Immature natural killer cell (primary cell): ENCODE data around the gene PAM16. TPM values are rescaled to one million over a fixed set of nuclear protein-coding genes. Genes with fewer than 3 reads are reported as not detected.

Experiments used
- DNase-seq, 3 donors: peaks; one replicate each; pipeline ENCODE4 v3.0.0; 2022; ENCODE audit warnings: mixed read lengths in 1 of 3
- H3K27ac Mint-ChIP-seq, 6 donors: one replicate each; pipeline ENCODE4 v1.8.0; 2020; ENCODE audit warnings: mixed read lengths in 6 of 6, mild to moderate bottlenecking in 5 of 6, inconsistent platforms in 4 of 6, moderate library complexity in 3 of 6
- H3K27me3 Mint-ChIP-seq, 3 donors: one replicate each; pipeline ENCODE4 v1.8.0; 2020 to 2021; ENCODE audit warnings: low read depth in 3 of 3, mild to moderate bottlenecking in 3 of 3, mixed read lengths in 3 of 3, moderate library complexity in 3 of 3, inconsistent platforms in 1 of 3
- H3K36me3 Mint-ChIP-seq, 3 donors: one replicate each; pipeline ENCODE4 v1.8.0; 2020; ENCODE audit warnings: mixed read lengths in 3 of 3, inconsistent platforms in 2 of 3, mild to moderate bottlenecking in 2 of 3
- H3K4me1 Mint-ChIP-seq, 2 donors: one replicate each; pipeline ENCODE4 v1.8.0; 2020; ENCODE audit warnings: inconsistent platforms in 2 of 2, mild to moderate bottlenecking in 2 of 2, mixed read lengths in 2 of 2, moderate library complexity in 1 of 2
- H3K4me3 Mint-ChIP-seq, 5 donors: one replicate each; pipeline ENCODE4 v1.8.0; 2020; ENCODE audit warnings: mild to moderate bottlenecking in 5 of 5, mixed read lengths in 5 of 5, inconsistent platforms in 3 of 5, moderate library complexity in 3 of 5
- H3K9me3 Mint-ChIP-seq, 6 donors: one replicate each; pipeline ENCODE4 v1.8.0; 2020; ENCODE audit warnings: mild to moderate bottlenecking in 6 of 6, mixed read lengths in 6 of 6, inconsistent platforms in 4 of 6, moderate library complexity in 3 of 6
- polyA plus RNA-seq, 3 donors: library from polyadenylated mRNA; unstranded; fragments of 300-500 nt; fragmentation: Illumina TruSeq; gene quantifications; one replicate each; pipeline ENCODE4 v1.2.3, GENCODE V29; 2021

PAM16 gene
- polyA plus RNA-seq, 3 donors from 2014 or later: 32.9 to 61.6 (median 36.3) TPM

DNA sequence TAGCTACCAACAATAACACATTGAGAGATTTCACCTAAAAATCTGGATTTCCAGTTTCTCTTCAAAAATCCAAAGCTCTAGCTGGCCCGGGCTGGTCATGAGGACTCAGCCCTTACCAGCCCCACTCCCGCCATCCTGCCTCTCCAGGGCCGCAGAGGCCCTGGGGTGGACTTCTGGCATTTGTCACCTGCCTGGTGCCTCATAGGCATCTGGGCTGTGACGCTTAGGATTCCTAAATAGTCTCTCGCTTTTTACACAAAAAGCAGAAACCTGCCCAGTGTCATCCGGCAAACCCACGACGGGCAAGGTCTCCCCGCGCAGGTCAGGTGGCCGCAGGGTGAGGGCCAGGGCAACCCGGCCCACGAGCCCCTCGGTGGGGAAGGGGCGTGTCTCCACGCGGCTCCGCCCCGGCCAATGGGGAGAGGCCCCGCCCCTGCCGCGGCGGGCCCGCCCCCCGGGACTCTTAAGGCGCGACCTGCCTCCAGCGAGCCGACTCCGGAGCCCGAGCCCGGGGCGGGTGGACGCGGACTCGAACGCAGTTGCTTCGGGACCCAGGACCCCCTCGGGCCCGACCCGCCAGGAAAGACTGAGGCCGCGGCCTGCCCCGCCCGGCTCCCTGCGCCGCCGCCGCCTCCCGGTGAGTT lies 20.4 kb upstream of the PAM16 start, which contains the start of gene VASN:
TSS of gene VASN (plus strand) at position 492 of the 644 bp plus-strand sequence. CDS start 9,030 bp downstream, outside the sequence.
- Mint-ChIP-seq H3K27me3 (peaks cover 0 to 3% (median 0%) of the 10 kb centered on the region in 3 donors), H3K4me1 (peaks cover 9 to 22% of the 10 kb centered on the region in 2 donors), H3K36me3 (no peaks in the 10 kb centered on the region), H3K9me3 (no peaks in the 10 kb centered on the region), H3K4me3 (peak within 1 kb of the TSS; percentile 73 to 89 (median 84)), H3K27ac (peak within 1 kb of the TSS in 4 of 6 donors; percentile 45 to 77 (median 60))
- DNase-seq: peak; percentile 71 to 75 (median 73)

DNA sequence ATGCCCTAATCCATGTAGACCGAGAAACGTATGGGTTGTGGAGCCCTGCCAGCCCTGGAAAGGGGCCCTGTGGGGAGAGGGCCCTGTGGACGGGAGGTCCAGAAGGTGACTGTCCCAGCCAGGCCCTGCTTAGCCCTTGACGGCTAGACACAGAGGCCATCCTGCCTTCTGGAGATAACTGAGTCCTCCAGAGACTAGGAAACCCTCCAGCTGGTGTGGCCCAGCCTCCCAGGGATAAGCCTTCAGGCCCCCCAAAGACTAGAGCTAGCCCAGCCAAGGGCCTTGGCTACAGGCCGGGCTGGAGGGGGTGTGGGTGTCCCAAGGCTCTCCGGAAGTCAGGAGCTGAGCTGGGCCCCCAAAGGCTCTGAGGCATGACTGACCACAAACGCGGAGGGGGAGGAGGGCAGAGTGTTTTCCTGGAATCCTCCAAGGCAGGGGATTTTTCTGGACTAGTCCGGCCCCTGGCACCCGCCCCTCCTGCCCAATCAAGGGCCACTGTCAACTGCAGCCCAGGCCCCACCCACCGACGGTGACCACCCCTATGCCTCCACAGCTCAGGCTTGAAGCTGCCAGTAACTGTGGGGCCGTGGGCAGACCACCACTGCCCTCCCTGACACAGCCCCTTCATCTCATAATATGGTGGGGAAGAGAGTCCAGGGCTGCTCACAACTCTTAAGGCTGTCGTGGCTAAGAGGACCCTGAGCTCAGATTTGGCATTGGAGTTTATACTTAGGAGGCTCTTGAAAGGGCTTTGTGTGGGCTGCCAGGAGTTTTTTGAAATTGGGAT lies 19.6 kb upstream of the PAM16 start:
- H3K27ac Mint-ChIP-seq: peak overlapping the region in 1 of 6 donors; percentile 45

DNA sequence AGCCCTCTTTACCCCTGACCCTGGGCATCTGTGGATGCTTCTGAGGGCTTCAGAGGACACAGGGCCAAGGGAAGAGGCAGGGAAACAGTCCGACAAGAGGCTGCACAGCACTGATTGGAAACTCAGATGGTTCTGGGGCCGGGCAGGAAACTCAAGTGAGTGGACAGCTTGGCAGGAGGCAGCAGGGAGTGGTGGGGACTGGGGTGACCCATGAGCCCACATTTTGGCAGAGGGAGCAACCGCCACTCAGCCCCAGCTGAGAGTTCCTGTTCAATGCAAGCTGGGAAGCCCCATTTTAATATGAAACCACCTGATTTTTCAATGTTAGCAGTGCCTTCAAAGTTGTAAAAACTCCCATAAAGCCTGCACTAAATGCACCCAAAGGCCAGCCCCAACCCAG lies 19.0 kb upstream of the PAM16 start:
- DNase-seq: no peak
- H3K27me3 Mint-ChIP-seq: peaks cover 0 to 4% (median 0%) of the 10 kb centered on the region in 3 donors
- no peaks in the 10 kb centered on the region for H3K9me3 Mint-ChIP-seq
- no peaks in the 10 kb centered on the region for H3K36me3 Mint-ChIP-seq
- H3K4me1 Mint-ChIP-seq: peaks cover 9 to 20% of the 10 kb centered on the region in 2 donors
- H3K4me3 Mint-ChIP-seq: peak overlapping the region in 1 of 5 donors; percentile 62
- H3K27ac Mint-ChIP-seq: peak overlapping the region in 3 of 6 donors; percentile 43 to 78 (median 49)

More for the DNA sequence above, 19.6 kb upstream of the PAM16 start:
- Mint-ChIP-seq H3K4me1 (peaks cover 9 to 21% of the 10 kb centered on the region in 2 donors), H3K36me3 (no peaks in the 10 kb centered on the region), H3K27me3 (peaks cover 0 to 3% (median 0%) of the 10 kb centered on the region in 3 donors), H3K4me3 (peak overlapping the region in 4 of 5 donors; percentile 24 to 68 (median 42)), H3K9me3 (no peaks in the 10 kb centered on the region)
- DNase-seq: no peak

DNA sequence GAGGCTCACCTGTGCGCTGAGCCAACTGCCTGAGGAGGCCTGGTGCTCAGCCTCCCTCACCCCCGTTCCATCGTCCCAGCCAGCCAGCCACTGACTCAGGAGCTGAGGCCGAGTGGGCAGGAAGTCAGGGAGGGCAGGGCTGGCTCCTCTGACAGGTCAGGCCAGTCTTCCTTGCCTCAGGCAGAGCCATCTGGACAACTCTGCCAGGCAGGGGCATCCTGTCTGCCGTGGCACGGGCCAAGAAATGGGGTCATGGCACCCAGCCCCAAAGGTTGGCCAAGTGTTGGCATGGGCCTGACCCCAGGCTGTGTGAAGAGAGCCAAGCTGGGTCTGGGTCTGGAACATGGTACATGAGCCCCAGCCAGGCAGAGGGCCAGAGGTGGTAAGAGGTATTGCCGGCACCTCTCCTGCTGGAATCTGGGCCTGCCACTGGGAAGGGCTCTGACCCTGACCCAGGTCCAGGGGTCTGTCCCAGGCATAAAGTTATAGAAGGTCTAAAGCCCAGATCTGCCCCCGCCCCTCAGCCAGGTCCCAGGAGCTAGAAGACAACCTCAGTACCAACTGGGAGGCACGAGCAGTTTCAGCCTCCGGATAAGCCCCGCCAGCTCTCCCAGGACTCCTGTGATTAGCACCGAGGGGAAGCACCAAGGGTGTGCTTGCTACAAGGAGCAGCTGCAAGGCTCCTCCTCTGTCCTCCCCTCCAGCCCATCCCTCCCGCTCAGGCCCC lies 18.0 kb upstream of the PAM16 start:
- Mint-ChIP-seq H3K27ac (peak overlapping the region in 3 of 6 donors; percentile 28 to 64 (median 61)), H3K27me3 (peaks cover 0 to 1% (median 0%) of the 10 kb centered on the region in 3 donors), H3K4me3 (no peak overlapping the region), H3K9me3 (no peaks in the 10 kb centered on the region), H3K36me3 (no peaks in the 10 kb centered on the region), H3K4me1 (peaks cover 9 to 20% of the 10 kb centered on the region in 2 donors)
- no peak for DNase-seq

DNA sequence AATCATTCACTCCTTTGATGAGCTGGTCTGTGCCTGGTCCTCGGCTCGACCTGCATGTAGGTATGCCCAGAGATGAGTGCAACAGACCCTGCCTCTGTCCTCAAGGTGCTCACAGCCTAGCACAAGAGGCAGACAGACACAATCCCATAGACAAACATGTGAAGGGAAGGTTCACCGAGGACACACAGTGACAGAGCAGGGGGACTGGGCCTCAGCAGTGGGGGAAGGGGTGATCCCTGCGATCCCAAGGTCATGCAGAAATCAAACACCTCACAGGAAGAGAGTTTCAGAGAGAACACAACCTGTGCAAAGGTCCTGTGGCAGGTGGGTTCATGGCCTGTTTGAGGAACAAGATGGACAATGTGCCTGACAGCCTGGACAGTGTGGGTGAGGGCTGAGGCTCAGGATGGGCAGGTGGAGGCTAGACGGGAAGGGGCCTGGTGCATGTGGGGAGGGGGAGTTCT lies 16.3 kb upstream of the PAM16 start:
- Mint-ChIP-seq H3K27me3 (peaks cover 0 to 1% (median 0%) of the 10 kb centered on the region in 3 donors), H3K4me3 (no peak overlapping the region), H3K27ac (peak overlapping the region in 2 of 6 donors; percentile 27 to 53), H3K36me3 (no peaks in the 10 kb centered on the region), H3K9me3 (no peaks in the 10 kb centered on the region), H3K4me1 (peaks cover 9 to 15% of the 10 kb centered on the region in 2 donors)
- DNase-seq: no peak

DNA sequence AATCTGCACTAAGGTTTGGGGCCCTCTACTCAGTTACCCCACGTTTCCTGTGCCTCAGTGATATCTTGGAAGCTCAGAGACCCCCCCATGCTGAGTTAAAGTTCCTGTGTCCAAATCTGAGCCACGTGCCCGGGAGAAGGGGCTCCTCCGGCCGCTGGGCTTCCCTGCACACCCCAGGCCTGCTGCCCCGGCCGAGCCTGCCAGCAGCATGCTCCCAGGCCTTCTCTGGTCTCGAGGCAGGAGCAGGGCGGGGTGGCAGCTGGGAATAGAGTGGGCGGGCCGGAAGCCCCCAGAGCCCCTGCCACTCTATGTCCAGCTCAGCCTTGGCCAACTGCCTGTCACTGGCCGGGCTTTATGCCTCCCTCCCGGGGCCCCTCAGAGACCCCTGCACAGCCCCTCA lies 14.9 kb upstream of the PAM16 start:
- Mint-ChIP-seq H3K36me3 (no peaks in the 10 kb centered on the region), H3K27ac (no peak overlapping the region), H3K9me3 (no peaks in the 10 kb centered on the region), H3K4me1 (peaks cover under 1 to 7% of the 10 kb centered on the region in 2 donors), H3K4me3 (no peak overlapping the region), H3K27me3 (peaks cover 0 to 1% (median 0%) of the 10 kb centered on the region in 3 donors)
- DNase-seq: no peak

DNA sequence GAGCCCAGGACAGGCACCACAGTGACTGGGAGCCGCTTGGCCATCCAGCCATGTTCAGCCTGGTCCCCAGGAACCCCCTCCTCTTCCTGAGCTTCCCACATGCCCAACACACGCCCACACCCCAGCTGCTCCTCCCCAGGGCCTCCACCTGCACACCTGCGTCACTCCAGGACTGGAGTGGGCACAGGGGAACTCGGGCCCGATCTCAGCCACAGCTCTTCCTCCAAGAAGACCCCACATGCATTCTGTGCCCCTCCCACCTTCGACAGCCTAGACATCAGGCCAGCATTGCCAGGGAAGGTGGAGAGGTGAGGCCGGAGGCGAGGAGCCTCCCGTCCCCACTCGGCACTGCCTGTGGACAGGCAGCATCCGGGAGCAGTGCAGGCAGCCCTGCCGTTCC lies 14.5 kb upstream of the PAM16 start:
- Mint-ChIP-seq H3K9me3 (no peaks in the 10 kb centered on the region), H3K4me3 (no peak overlapping the region), H3K27ac (peak overlapping the region in 1 of 6 donors; percentile 35), H3K4me1 (peaks cover 0 to 7% of the 10 kb centered on the region in 2 donors), H3K27me3 (peaks cover 0 to 1% (median 0%) of the 10 kb centered on the region in 3 donors), H3K36me3 (no peaks in the 10 kb centered on the region)
- no peak for DNase-seq

DNA sequence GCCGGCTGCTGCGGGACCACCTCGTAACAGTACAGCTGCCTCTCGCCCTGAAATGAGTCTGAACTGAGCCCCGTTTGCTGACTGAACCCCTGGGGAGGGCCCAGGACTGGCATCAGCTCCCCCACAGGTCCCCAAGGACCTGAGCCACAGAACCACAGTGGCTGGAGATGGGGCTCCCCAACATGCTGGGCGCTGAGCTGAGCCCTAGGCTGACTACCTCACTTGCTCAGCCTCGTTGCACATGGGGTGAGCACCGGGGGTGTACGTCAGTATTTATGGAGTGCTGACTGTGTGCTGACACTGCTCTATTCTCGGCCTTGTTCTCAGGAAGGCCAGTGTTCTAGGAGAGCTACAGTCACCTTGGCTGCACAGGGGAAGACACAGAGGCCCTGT lies 13.9 kb upstream of the PAM16 start:
- Mint-ChIP-seq H3K27ac (no peak overlapping the region), H3K4me3 (no peak overlapping the region), H3K9me3 (no peaks in the 10 kb centered on the region), H3K36me3 (no peaks in the 10 kb centered on the region), H3K4me1 (peaks cover 0 to 5% of the 10 kb centered on the region in 2 donors), H3K27me3 (peaks cover 0 to 1% (median 0%) of the 10 kb centered on the region in 3 donors)
- no peak for DNase-seq

DNA sequence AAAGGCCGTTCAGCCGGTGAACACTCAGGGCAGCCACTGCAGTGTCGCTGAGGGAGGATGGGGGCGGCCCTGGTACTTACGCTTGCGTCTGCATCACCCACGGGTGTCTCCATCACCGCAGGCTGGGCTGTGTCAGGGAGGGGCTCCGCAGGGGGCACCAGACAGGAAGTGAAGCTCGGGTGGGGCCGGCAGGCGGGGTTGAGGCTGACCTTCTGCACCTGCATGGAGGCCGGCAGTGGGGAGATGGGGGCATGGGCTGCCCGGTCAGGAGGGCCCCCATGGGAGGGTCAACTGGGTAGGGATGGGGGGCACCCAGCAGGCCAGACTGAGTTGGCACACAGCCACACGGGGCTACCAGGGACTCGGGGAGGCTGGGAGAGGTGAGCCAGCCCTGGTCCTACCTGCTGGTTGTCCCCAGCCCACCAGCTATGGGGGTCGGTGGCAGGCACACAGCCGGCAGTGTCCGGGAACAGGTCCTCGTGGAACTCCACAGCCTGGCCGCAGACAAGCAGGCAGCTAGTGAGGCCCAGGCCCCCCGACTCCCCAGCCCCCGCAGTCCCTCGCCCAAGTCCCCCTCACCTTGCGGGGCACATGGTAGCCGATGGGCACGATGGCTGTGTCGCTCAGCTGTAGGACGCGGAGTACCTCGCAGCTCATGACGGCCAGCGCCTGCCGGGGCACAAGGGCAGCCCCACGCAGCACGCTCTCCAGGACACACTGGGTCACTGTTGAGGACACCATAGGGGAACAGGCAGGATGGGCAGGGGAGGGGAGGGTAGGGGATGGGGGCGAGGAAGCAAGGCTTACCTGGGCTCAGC lies 13.3 kb upstream of the PAM16 start:
- Mint-ChIP-seq H3K36me3 (no peaks in the 10 kb centered on the region), H3K27me3 (peaks cover 0 to 1% (median 0%) of the 10 kb centered on the region in 3 donors), H3K9me3 (no peaks in the 10 kb centered on the region), H3K4me3 (no peak overlapping the region), H3K27ac (no peak overlapping the region), H3K4me1 (peaks cover 0 to 5% of the 10 kb centered on the region in 2 donors)
- DNase-seq: peak in 1 of 3 donors; percentile 22

DNA sequence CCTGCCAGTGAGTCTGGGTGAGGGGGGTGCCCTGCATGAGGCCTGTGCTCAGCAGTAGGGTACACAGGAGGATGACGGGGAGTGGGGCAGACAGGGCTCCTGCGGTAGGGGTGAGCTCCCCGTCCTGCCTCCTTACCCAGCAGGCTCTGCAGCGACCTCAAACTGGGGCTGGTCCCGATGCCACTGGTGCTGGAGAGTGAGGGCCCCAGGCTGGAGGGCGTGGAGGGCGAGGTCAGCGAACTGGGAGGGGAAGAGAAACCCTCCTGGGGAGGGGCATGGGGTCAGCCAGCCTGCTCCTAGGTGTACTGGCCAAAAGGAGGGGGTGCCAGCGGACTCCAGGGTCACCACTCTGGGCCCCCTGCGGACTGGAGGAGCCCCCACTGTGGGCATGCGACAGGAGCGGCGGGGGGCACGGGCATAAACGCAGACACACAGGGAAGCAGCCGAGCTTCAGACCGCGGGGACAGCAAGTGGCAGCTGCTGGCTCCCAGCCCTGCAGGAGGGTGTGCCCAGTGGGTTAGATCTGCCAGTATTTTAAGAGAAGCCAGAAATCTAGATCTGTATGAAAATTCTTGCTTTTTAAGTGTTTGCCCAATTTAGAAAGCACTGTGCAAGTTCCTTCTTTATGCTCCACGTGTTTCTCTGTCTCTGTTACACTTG lies 11.5 kb upstream of the PAM16 start:
- Mint-ChIP-seq H3K4me3 (no peak overlapping the region), H3K4me1 (peaks cover 0 to 7% of the 10 kb centered on the region in 2 donors), H3K36me3 (peaks cover 3 to 4% (median 3%) of the 10 kb centered on the region in 3 donors), H3K9me3 (no peaks in the 10 kb centered on the region), H3K27me3 (peaks cover 0 to 1% (median 0%) of the 10 kb centered on the region in 3 donors), H3K27ac (peak overlapping the region in 1 of 6 donors; percentile 29)
- no peak for DNase-seq

DNA sequence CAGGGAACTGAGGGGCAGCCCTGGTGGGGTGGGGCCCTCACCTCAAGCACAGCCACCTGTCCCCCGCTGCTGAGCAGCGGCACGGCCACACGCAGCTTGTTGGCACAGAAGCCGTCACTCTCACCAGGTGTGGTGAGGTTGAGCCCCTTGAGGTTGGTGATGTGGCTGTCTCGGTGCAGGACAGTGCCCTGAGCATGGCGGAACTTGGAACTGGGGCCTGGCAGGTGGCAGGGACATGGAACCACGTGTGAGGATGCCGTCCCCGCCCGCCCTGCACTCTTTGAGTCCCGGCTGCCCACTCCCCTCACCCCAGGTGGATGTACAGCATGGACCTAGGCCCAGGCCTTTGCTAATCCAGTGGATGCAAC lies 10.8 kb upstream of the PAM16 start:
- DNase-seq: no peak
- H3K36me3 Mint-ChIP-seq: peaks cover 3 to 4% (median 3%) of the 10 kb centered on the region in 3 donors
- peaks cover 0 to 3% of the 10 kb centered on the region in 2 donors for H3K4me1 Mint-ChIP-seq
- H3K27me3 Mint-ChIP-seq: peaks cover 0 to 1% (median 0%) of the 10 kb centered on the region in 3 donors
- no peak overlapping the region for H3K4me3 Mint-ChIP-seq
- peak overlapping the region in 1 of 6 donors; percentile 58 for H3K27ac Mint-ChIP-seq
- no peaks in the 10 kb centered on the region for H3K9me3 Mint-ChIP-seq
